Endodermal cell (in vitro differentiated cells): ENCODE results near the gene TAF3. TPM values are rescaled to one million over a fixed set of nuclear protein-coding genes. Genes with fewer than 3 reads are reported as not detected.

Experiments used
- DNase-seq: peaks from one replicate; pipeline ENCODE4 v3.0.0-alpha.2; 2017
- H3K27ac ChIP-seq: 2 replicates; pipeline ENCODE4 v1.5.1; 2013; ENCODE audit warnings: mild to moderate bottlenecking, low read depth, low read length, moderate library complexity
- H3K27me3 ChIP-seq: 2 replicates; pipeline ENCODE4 v1.6.1; 2013; ENCODE audit warnings: mild to moderate bottlenecking, low read length, moderate library complexity; ENCODE audit not compliant: insufficient read depth, control insufficient read depth, poor library complexity, severe bottlenecking
- H3K36me3 ChIP-seq: 2 replicates; pipeline ENCODE4 v1.7.0; 2013; ENCODE audit warnings: mild to moderate bottlenecking, low read length, moderate library complexity; ENCODE audit not compliant: control insufficient read depth, insufficient read depth
- H3K4me1 ChIP-seq: one replicate; pipeline ENCODE4 v1.7.0; 2013; ENCODE audit warnings: low read length; ENCODE audit not compliant: control insufficient read depth, insufficient read depth
- H3K4me3 ChIP-seq: 2 replicates; pipeline ENCODE4 v1.5.1; 2013; ENCODE audit warnings: mild to moderate bottlenecking, low read length, moderate library complexity
- H3K9ac ChIP-seq: 2 replicates; pipeline ENCODE4 v1.6.1; 2013; ENCODE audit warnings: mild to moderate bottlenecking, low read length, moderate library complexity; ENCODE audit not compliant: poor library complexity, severe bottlenecking; ENCODE audit errors: extremely low read depth
- H3K9me3 ChIP-seq: 2 replicates; pipeline ENCODE4 v1.6.1; 2013; ENCODE audit warnings: mild to moderate bottlenecking, low read length, moderate library complexity; ENCODE audit not compliant: control insufficient read depth
- H3K27ac Mint-ChIP-seq: 2 replicates; pipeline ENCODE4 v1.8.0; 2020; ENCODE audit warnings: mixed read lengths
- H3K27me3 Mint-ChIP-seq: 2 replicates; pipeline ENCODE4 v1.8.0; 2021; ENCODE audit warnings: mild to moderate bottlenecking, mixed read lengths; ENCODE audit not compliant: insufficient read depth
- H3K36me3 Mint-ChIP-seq: 2 replicates; pipeline ENCODE4 v1.8.0; 2020; ENCODE audit warnings: low read depth, mixed read lengths
- H3K4me1 Mint-ChIP-seq: 2 replicates; pipeline ENCODE4 v1.8.0; 2020; ENCODE audit warnings: mixed read lengths
- H3K4me3 Mint-ChIP-seq: 2 replicates; pipeline ENCODE4 v1.8.0; 2020; ENCODE audit warnings: mild to moderate bottlenecking, moderate library complexity, mixed read lengths
- H3K9me3 Mint-ChIP-seq: 2 replicates; pipeline ENCODE4 v1.8.0; 2020; ENCODE audit warnings: mild to moderate bottlenecking, mixed read lengths
- CTCF ChIP-seq: fragments of 200-600 bp; sonication (generic); conservative IDR thresholded peaks from 2 replicates; pipeline ENCODE4 v1.5.0; 2021; ENCODE audit warnings: antibody characterized with exemption, mild to moderate bottlenecking
- WGBS, 2 experiments: methylation state at CpG; one replicate each; pipeline versions ENCODE4 v1.1.5 to v1.1.7; 2013; ENCODE audit warnings: missing lambda C conversion rate in 2 of 2, mixed read lengths in 1 of 2; ENCODE audit not compliant: insufficient coverage in 1 of 2, insufficient read length in 1 of 2; 5-methylcytosine and 5-hydroxymethylcytosine counted together
- total RNA-seq, 2 donors: library from RNA; stranded (reverse); fragmentation: NEBNext Ultra II Directional in 1 of 2; extraction: Animal tissue kit (Norgen Biotek cat#: 25700) in 1 of 2; gene quantifications; 2 replicates in 1 of 2; 3 replicates in 1 of 2; pipeline ENCODE4 v1.2.1, GENCODE V29; 2021

Gene TAF3
- total RNA-seq, 2 donors from 2014 or later = 9.9 to 10.0 TPM

GRCh38 chr10:8054494-8055407, 236.4 kb downstream of the TAF3 start, which contains the start of gene GATA3:
Gene GATA3, plus strand, starts transcription at chr10:8054688. Its CDS starts 968 bp downstream, at chr10:8055656.
- peaks cover 13% of the 10 kb centered on the region for H3K36me3 ChIP-seq
- Mint-ChIP-seq H3K27ac (peak within 1 kb of the TSS; percentile 92), H3K9me3 (no peaks in the 10 kb centered on the region), H3K27me3 (peaks cover 69% of the 10 kb centered on the region), H3K4me3 (peak within 1 kb of the TSS; percentile 86), H3K36me3 (peaks cover 37% of the 10 kb centered on the region), H3K4me1 (peaks cover 47% of the 10 kb centered on the region)
- H3K4me1 ChIP-seq = peaks cover 16% of the 10 kb centered on the region
- 0% methylated on average over 10 to 65 of the region's 65 CpGs for WGBS, 2 experiments
- peak; percentile 88 for DNase-seq
- H3K27ac ChIP-seq = no peak within 1 kb of the TSS
- H3K27me3 ChIP-seq = peaks cover 62% of the 10 kb centered on the region
- H3K4me3 ChIP-seq = peak within 1 kb of the TSS; percentile 97
- no peaks in the 10 kb centered on the region for H3K9me3 ChIP-seq
- no peak for TF ChIP-seq CTCF
- H3K9ac ChIP-seq = peak within 1 kb of the TSS; percentile 57

GRCh38 chr10:8055420-8056349, 237.4 kb downstream of the TAF3 start:
- no peak overlapping the region for H3K27ac ChIP-seq
- H3K36me3 Mint-ChIP-seq = peaks cover 46% of the 10 kb centered on the region
- H3K36me3 ChIP-seq = peaks cover 21% of the 10 kb centered on the region
- peaks cover 78% of the 10 kb centered on the region for H3K27me3 Mint-ChIP-seq
- H3K4me3 Mint-ChIP-seq = peak overlapping the region; percentile 86
- peak overlapping the region; percentile 48 for H3K27ac Mint-ChIP-seq
- no peaks in the 10 kb centered on the region for H3K9me3 ChIP-seq
- peak overlapping the region; percentile 97 for H3K4me3 ChIP-seq
- no peaks in the 10 kb centered on the region for H3K9me3 Mint-ChIP-seq
- no peak for TF ChIP-seq CTCF
- peaks cover 56% of the 10 kb centered on the region for H3K4me1 Mint-ChIP-seq
- peak; percentile 77 for DNase-seq
- WGBS, 2 experiments = 1 to 2% methylated on average over 31 to 85 of the region's 85 CpGs
- peaks cover 19% of the 10 kb centered on the region for H3K4me1 ChIP-seq
- peak overlapping the region; percentile 57 for H3K9ac ChIP-seq
- H3K27me3 ChIP-seq = peaks cover 68% of the 10 kb centered on the region

GRCh38 chr10:8056378-8056777, 238.1 kb downstream of the TAF3 start:
- peaks cover 26% of the 10 kb centered on the region for H3K36me3 ChIP-seq
- no peak overlapping the region for H3K27ac ChIP-seq
- peak overlapping the region; percentile 37 for H3K27ac Mint-ChIP-seq
- no peaks in the 10 kb centered on the region for H3K9me3 Mint-ChIP-seq
- H3K4me1 ChIP-seq = peaks cover 21% of the 10 kb centered on the region
- H3K4me3 ChIP-seq = peak overlapping the region; percentile 97
- H3K27me3 ChIP-seq = peaks cover 68% of the 10 kb centered on the region
- H3K4me1 Mint-ChIP-seq = peaks cover 63% of the 10 kb centered on the region
- peaks cover 85% of the 10 kb centered on the region for H3K27me3 Mint-ChIP-seq
- TF ChIP-seq CTCF = no peak
- H3K36me3 Mint-ChIP-seq = peaks cover 53% of the 10 kb centered on the region
- no peaks in the 10 kb centered on the region for H3K9me3 ChIP-seq
- peak overlapping the region; percentile 86 for H3K4me3 Mint-ChIP-seq
- no peak for DNase-seq
- H3K9ac ChIP-seq = peak overlapping the region; percentile 57
- WGBS, 2 experiments = 9 to 24% methylated on average over 3 to 6 of the region's 6 CpGs
